Gastroesophageal sphincter (tissue), 4 donors: ENCODE measurements around the gene COL4A2. TPM values are rescaled to one million over a fixed set of nuclear protein-coding genes. Genes with fewer than 3 reads are reported as not detected.

ENCODE experiments used
- ATAC-seq: fragments of 150-250 bp; one replicate; pipeline ENCODE4 v1.9.1; 2016; ENCODE audit warnings: mild to moderate bottlenecking, moderate library complexity
- H3K27ac ChIP-seq, 4 donors: fragments of 200-600 bp; sonication (generic) in 3 of 4; 1 replicate in 3 of 4; 2 replicates in 1 of 4; pipeline ENCODE4 v1.5.1; 2016 to 2019
- H3K27me3 ChIP-seq: fragments of 200-600 bp; sonication (generic); one replicate; pipeline ENCODE4 v1.5.1; 2019
- H3K36me3 ChIP-seq, 2 donors: fragments of 200-600 bp; sonication (generic); one replicate each; pipeline ENCODE4 v1.5.1; 2019; ENCODE audit warnings: control low read depth in 1 of 2
- H3K4me1 ChIP-seq, 3 donors: fragments of 200-600 bp; sonication (generic); 1 replicate in 2 of 3; 2 replicates in 1 of 3; pipeline ENCODE4 v1.5.1; 2016 to 2019; ENCODE audit warnings: control low read depth in 2 of 3
- H3K4me3 ChIP-seq, 2 donors: fragments of 200-600 bp; sonication (generic); one replicate each; pipeline ENCODE4 v1.5.1; 2019; ENCODE audit warnings: mild to moderate bottlenecking in 1 of 2, moderate library complexity in 1 of 2
- H3K9me3 ChIP-seq, 3 donors: fragments of 200-600 bp; sonication (generic); one replicate each; pipeline ENCODE4 v1.5.1; 2017 to 2019; ENCODE audit warnings: control low read depth in 2 of 3
- EP300 ChIP-seq: sonication (generic); formaldehyde crosslinking; IDR thresholded peaks from one replicate; pipeline ENCODE4 v1.6.1; 2017; ENCODE audit warnings: antibody characterized with exemption, mild to moderate bottlenecking
- POLR2A ChIP-seq, 2 donors: fragments of 450-650 bp; IDR thresholded peaks; one replicate each; pipeline ENCODE4 v1.6.1; 2017; ENCODE audit warnings: antibody characterized with exemption in 2 of 2, mild to moderate bottlenecking in 2 of 2, moderate library complexity in 1 of 2
- POLR2AphosphoS5 ChIP-seq: sonication (generic); formaldehyde crosslinking; IDR thresholded peaks from one replicate; pipeline ENCODE4 v1.6.1; 2017; ENCODE audit warnings: antibody characterized with exemption
- WGBS, 2 donors: methylation state at CpG; one replicate each; pipeline ENCODE4 v1.1.5; 2018; ENCODE audit warnings: low coverage in 1 of 2; 5-methylcytosine and 5-hydroxymethylcytosine counted together
- total RNA-seq, 4 donors: library from RNA; depleted of rRNA; stranded (reverse); fragments of >200 nt; gene quantifications; one replicate each; pipeline ENCODE4 v1.1.0, GENCODE V29; 2016
- TF ChIP-seq, protein P1 (sequence below), 4 experiments: fragments of 200-600 bp in 2 of 4; fragments of 450-650 bp in 2 of 4; sonication (generic) in 1 of 4; IDR thresholded peaks; one replicate each; pipeline ENCODE4 v1.5.1; 2017 to 2019; ENCODE audit warnings: antibody characterized with exemption in 4 of 4, mild to moderate bottlenecking in 2 of 4, moderate library complexity in 2 of 4

The COL4A2 gene
- total RNA-seq, 4 donors from 2014 or later: 478 to 945 (median 543) TPM

DNA sequence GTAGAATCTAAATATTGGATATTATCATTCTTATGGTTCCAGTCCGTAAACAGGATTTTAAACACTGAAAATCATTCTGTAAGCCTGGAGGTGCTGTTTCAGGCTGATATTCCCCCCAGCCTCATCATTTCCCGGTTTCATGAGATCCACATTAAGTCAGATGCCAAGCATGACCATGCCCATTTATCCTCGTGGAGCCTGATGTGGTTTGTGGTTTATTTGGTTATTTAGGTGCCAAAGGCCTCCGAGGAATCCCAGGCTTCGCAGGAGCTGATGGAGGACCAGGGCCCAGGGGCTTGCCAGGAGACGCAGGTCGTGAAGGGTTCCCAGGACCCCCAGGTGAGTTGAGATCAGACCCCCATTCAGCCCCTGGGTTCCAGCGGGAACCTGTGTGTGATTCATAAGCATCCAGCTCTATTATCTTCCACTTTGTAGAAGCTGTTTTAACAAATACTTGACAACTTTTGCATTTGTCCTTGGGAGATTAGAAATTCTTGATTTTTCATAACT lies 162.0 kb downstream of the COL4A2 start:
- TF ChIP-seq POLR2AphosphoS5 (no peak), EP300 (no peak), POLR2A (IDR thresholded peaks at IDR 0.05) (no peak)
- TF ChIP-seq, protein P1, sequence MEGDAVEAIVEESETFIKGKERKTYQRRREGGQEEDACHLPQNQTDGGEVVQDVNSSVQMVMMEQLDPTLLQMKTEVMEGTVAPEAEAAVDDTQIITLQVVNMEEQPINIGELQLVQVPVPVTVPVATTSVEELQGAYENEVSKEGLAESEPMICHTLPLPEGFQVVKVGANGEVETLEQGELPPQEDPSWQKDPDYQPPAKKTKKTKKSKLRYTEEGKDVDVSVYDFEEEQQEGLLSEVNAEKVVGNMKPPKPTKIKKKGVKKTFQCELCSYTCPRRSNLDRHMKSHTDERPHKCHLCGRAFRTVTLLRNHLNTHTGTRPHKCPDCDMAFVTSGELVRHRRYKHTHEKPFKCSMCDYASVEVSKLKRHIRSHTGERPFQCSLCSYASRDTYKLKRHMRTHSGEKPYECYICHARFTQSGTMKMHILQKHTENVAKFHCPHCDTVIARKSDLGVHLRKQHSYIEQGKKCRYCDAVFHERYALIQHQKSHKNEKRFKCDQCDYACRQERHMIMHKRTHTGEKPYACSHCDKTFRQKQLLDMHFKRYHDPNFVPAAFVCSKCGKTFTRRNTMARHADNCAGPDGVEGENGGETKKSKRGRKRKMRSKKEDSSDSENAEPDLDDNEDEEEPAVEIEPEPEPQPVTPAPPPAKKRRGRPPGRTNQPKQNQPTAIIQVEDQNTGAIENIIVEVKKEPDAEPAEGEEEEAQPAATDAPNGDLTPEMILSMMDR (IDR thresholded peaks at IDR 0.05): no peak
- 56 to 73% methylated on average over 3 to 4 of the region's 8 CpGs for WGBS, 2 donors
- Histone ChIP-seq H3K27ac (no peak overlapping the region), H3K36me3 (peaks cover 0 to 100% of the 10 kb centered on the region in 2 donors), H3K4me1 (peaks cover 0 to 12% (median 0%) of the 10 kb centered on the region in 3 donors), H3K27me3 (no peaks in the 10 kb centered on the region), H3K9me3 (no peaks in the 10 kb centered on the region), H3K4me3 (no peak overlapping the region)
- no peak for ATAC-seq

DNA sequence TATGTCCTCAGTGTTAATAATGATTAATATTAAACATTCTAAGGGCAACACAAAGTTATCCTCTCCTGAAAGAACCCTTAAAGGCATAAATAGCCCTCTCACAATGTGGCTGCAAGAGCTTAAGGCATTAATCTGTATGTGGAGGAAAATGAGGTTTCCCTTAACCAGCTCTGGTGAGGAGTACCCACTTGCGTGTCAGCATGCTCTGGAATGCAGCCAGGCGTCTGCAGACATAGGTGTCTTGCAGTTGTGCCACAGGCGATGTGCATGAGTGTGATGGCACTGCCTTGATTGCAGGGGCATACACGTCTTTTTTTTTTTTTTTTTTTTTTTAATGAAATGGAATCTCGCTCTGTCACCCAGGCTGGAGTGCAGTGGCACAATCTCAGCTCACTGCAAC lies 162.5 kb downstream of the COL4A2 start:
- no peak for ATAC-seq
- no peaks in the 10 kb centered on the region for H3K27me3 ChIP-seq
- no peaks in the 10 kb centered on the region for H3K9me3 ChIP-seq
- TF ChIP-seq EP300 (no peak), POLR2A (IDR thresholded peaks at IDR 0.05) (no peak), POLR2AphosphoS5 (no peak)
- TF ChIP-seq, protein P1 (IDR thresholded peaks at IDR 0.05): no peak
- no peak overlapping the region for H3K4me3 ChIP-seq
- H3K36me3 ChIP-seq: peaks cover 0 to 100% of the 10 kb centered on the region in 2 donors
- no peak overlapping the region for H3K27ac ChIP-seq
- WGBS, 2 donors: 61% methylated on average over 4 of the region's 5 CpGs; no CpG with 5 or more reads in 1 of the 2 donors
- peaks cover 0 to 12% (median 0%) of the 10 kb centered on the region in 3 donors for H3K4me1 ChIP-seq

DNA sequence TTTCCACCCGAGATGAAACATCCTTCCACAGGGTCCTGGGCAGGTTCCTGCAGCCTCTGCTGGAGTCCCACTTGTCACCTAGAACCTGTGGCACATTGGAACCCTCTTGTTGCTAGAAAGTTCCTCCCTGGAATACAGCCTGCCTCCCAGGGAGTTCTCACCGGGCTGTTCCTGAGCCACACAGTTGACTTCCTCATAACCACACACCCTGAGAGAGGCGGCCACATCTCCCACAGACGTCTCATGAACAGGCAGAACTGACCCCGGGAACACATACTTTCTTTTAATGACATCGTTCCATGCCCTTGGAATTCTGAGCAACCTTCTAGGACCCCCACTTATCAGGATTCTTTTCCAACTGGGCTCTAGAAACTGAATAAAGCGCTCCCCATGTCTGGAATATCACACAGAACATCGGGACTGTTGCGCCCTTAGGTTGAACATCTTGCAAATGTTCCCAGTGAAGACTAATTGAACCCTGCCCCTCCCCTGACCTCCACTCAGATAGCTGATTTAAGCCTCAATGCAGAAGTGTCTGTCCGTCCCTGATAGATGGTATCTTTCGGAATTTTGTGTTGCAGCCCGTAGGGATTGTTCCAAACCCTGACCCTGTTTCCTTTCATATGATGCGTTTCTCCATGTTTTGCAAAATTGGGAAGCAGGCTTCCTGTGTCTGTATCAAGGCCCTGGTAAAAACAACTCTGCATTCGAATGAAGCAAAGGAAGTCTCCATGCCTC lies 163.4 kb downstream of the COL4A2 start:
- Histone ChIP-seq H3K36me3 (peaks cover 0 to 100% of the 10 kb centered on the region in 2 donors), H3K4me3 (no peak overlapping the region), H3K27ac (peak overlapping the region in 2 of 4 donors; percentile 22 to 39), H3K4me1 (peaks cover 0 to 12% (median 0%) of the 10 kb centered on the region in 3 donors), H3K27me3 (no peaks in the 10 kb centered on the region), H3K9me3 (no peaks in the 10 kb centered on the region)
- TF ChIP-seq POLR2A (IDR thresholded peaks at IDR 0.05) (no peak), POLR2AphosphoS5 (no peak)
- 68 to 73% methylated on average over 7 to 13 of the region's 14 CpGs for WGBS, 2 donors
- ATAC-seq: no peak

DNA sequence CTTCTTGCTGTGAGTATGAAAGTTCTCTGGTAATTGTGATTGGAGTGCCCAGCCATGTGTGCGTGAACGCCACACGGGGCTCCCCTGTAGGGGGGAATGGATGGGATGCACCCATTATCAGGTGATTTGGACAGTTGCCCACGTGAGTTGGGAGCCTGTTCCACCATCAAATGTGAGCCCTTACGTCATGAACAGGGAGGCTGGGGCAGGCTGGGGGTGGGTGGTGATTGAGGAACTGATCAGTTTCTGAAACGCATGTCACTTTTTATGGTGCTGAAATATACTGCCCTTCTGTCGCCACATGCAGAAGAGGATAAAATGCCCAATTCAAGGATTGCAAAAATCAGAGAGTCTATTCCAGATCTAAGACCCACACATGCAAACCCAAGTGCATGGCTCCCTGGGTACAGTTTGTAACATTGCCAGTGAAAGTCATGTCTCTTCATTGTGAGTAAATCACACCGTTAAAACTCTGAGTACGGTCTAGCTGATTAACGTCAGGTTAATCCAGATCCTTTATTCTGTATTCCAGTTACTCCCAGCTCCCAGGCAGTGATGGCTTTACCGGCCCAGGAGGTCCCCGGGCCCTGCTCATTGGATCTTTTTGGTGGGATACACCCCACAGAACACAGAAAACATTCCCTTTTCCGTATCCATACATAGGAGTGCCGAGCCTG lies 164.2 kb downstream of the COL4A2 start:
- no peaks in the 10 kb centered on the region for H3K9me3 ChIP-seq
- H3K27me3 ChIP-seq: no peaks in the 10 kb centered on the region
- ATAC-seq: peak; percentile 20
- peak overlapping the region in 3 of 4 donors; percentile 6 to 50 (median 22) for H3K27ac ChIP-seq
- H3K36me3 ChIP-seq: peaks cover 0 to 100% of the 10 kb centered on the region in 2 donors
- WGBS, 2 donors: 53 to 61% methylated on average over 9 to 13 of the region's 14 CpGs
- no peak overlapping the region for H3K4me3 ChIP-seq
- peaks cover 0 to 12% (median 0%) of the 10 kb centered on the region in 3 donors for H3K4me1 ChIP-seq
- TF ChIP-seq POLR2A (IDR thresholded peaks at IDR 0.05) (no peak), EP300 (no peak), POLR2AphosphoS5 (no peak)
- TF ChIP-seq, protein P1 (IDR thresholded peaks at IDR 0.05): no peak

GRCh38 chr13:110471833-110472162 lies 164.7 kb downstream of the COL4A2 start:
- no peaks in the 10 kb centered on the region for H3K27me3 ChIP-seq
- no peak overlapping the region for H3K4me3 ChIP-seq
- H3K27ac ChIP-seq: peak overlapping the region in 2 of 4 donors; percentile 6 to 50
- 13 to 24% methylated on average over 3 to 6 of the region's 7 CpGs for WGBS, 2 donors
- peaks cover 0 to 100% of the 10 kb centered on the region in 2 donors for H3K36me3 ChIP-seq
- ATAC-seq: peak; percentile 65
- no peaks in the 10 kb centered on the region for H3K9me3 ChIP-seq
- H3K4me1 ChIP-seq: peaks cover 0 to 12% (median 0%) of the 10 kb centered on the region in 3 donors
- TF ChIP-seq, protein P1 (IDR thresholded peaks at IDR 0.05): no peak
- TF ChIP-seq EP300 (no peak), POLR2AphosphoS5 (no peak), POLR2A (IDR thresholded peaks at IDR 0.05) (no peak)
